Left kidney (tissue), 2 donors: Measurements from ENCODE around the gene ZNF136. TPM values are rescaled to one million over a fixed set of nuclear protein-coding genes. Genes with fewer than 3 reads are reported as not detected.

Source experiments
- DNase-seq: peaks from one replicate; pipeline ENCODE4 v3.0.0-alpha.2; 2013
- polyA plus RNA-seq: library from polyadenylated mRNA; unstranded; fragments of 120-200 nt; gene quantifications from one replicate; pipeline ENCODE4 v1.2.1, GENCODE V29; 2013; ENCODE audit not compliant: insufficient read length

ZNF136 gene
- polyA plus RNA-seq, 1 donor, result 22.2 TPM

- no peak for DNase-seq
These were observed 24.7 kb downstream of the ZNF136 start for GRCh38 chr19:12187625-12188024.

- DNase-seq, result peak; percentile 92
These were observed 32.2 kb downstream of the ZNF136 start for GRCh38 chr19:12194827-12195731.

- no peak for DNase-seq
These were observed 35.2 kb downstream of the ZNF136 start for GRCh38 chr19:12198136-12198535.

- no peak for DNase-seq
These were observed 37.0 kb downstream of the ZNF136 start for GRCh38 chr19:12199757-12200419.

GRCh38 chr19:12202250-12202649 lies 39.4 kb downstream of the ZNF136 start:
- no peak for DNase-seq

- no peak for DNase-seq
These were observed 42.4 kb downstream of the ZNF136 start for GRCh38 chr19:12205296-12205695.

- DNase-seq, result no peak
These were observed 45.3 kb downstream of the ZNF136 start for GRCh38 chr19:12208221-12208620.

- no peak for DNase-seq
These were observed 54.4 kb downstream of the ZNF136 start for GRCh38 chr19:12217332-12217731.

- no peak for DNase-seq
These were observed 60.2 kb downstream of the ZNF136 start for GRCh38 chr19:12222980-12223630.

GRCh38 chr19:12224676-12225075 lies 61.8 kb downstream of the ZNF136 start:
- DNase-seq, result no peak

- no peak for DNase-seq
These were observed 67.1 kb downstream of the ZNF136 start for GRCh38 chr19:12229990-12230389.

- DNase-seq, result no peak
These were observed 68.1 kb downstream of the ZNF136 start for GRCh38 chr19:12230751-12231733.

GRCh38 chr19:12232961-12233360 lies 70.1 kb downstream of the ZNF136 start:
- DNase-seq, result no peak

- DNase-seq, result no peak
These were observed 74.4 kb downstream of the ZNF136 start for GRCh38 chr19:12237143-12237839.

Other genes starting within 250 kb of the ZNF136 start
- gene ZNF700, start 238.0 kb upstream of the ZNF136 start, polyA plus RNA-seq, result 29.6 TPM
- 13.4 TPM for gene ZNF763, start 198.1 kb upstream of the ZNF136 start, polyA plus RNA-seq
- 23.1 TPM for gene ZNF433, start 127.4 kb upstream of the ZNF136 start, polyA plus RNA-seq
- gene ZNF878, start 110.1 kb upstream of the ZNF136 start, polyA plus RNA-seq, result 2.8 TPM
- gene ZNF844, start 98.4 kb upstream of the ZNF136 start, polyA plus RNA-seq, result 34.0 TPM
- gene ZNF20, start 22.7 kb upstream of the ZNF136 start, polyA plus RNA-seq, result 8.4 TPM
- 20.1 TPM for gene ZNF625, start 6.4 kb upstream of the ZNF136 start, polyA plus RNA-seq
- gene ZNF44, start 131.8 kb downstream of the ZNF136 start, polyA plus RNA-seq, result 58.6 TPM
- 3.9 TPM for gene ZNF563, start 170.5 kb downstream of the ZNF136 start, polyA plus RNA-seq
- gene ZNF442, start 202.6 kb downstream of the ZNF136 start, polyA plus RNA-seq, result 6.9 TPM
- gene ZNF799, start 238.2 kb downstream of the ZNF136 start, polyA plus RNA-seq, result 9.3 TPM